GM19240 (cell line): Measurements from ENCODE around the gene SURF6.
"Not testable (repeated sequence)": the region's sequence is repeated elsewhere in the genome, so short reads cannot be mapped to it uniquely, and the experiment has no call there.

Experiments used
- DNase-seq: peaks from one replicate; pipeline ENCODE4 v3.0.0; 2011; ENCODE audit warnings: low spot score; ENCODE audit not compliant: insufficient read length

Gene SURF6

DNA sequence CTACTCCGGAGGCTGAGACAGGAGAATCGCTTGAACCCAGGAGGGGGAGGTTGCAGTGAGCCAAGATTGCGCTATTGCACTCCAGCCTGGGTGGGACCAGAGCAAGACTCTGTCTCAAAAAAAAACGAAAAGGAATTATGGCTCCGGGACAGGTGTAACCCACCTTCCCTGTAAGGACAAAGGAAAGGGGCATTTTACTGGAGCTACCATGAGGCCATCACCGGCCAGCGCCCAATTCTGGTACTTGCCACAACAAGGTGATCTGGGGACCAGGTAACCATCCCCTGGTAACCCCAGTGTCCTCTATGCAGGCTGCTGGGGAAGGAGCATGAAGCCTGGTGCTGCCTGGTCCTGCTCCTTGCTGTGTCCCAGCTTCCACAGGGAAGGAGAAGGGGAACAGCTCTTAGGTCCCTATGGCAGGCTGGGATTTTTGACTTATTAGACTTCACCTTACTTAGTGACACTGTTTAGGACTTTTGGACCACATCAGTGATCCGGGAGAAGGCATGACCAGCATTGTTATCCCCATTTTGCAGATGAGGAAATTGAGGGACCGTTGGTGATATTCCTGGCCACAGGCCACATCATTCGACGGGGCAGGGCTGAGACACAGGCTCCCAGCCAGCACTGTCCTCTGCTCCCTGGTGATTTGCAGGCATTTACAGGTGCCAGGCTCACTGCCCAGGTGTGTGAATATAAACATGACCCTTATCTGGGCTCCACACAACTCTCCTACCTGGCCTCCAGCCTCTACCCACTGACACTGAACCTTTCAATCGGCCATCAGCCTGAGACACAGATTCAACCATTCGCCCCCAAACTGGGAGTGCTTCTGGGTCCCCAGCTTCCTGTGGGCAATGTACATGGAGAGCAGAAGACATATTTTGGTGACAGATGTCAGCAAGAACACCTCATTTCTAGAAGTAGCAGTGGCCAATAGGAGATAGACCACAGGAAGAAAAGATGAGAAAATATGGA, 34.4 kb downstream of the SURF6 start:
- no peak for DNase-seq

DNA sequence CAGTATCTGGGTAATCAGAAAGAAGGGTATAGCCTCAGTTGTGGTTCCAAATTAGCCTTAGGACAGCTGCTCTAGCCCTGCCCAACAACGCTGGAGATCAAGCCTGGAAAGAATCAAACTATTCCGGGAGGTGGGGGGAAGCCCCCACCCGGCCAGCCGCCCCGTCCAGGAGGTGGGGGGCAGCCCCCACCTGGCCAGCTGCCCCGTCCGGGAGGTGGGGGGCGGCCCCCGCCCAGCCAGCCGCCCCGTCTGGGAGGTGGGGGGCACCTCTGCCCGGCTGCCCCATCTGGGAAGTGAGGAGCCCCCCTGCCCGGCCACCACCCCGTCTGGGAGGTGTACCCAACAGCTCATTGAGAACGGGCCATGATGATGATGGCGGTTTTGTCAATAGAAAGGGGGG, 36.0 kb downstream of the SURF6 start:
- not testable (repeated sequence) for DNase-seq

- DNase-seq, result no peak
These were observed 41.7 kb downstream of the SURF6 start for GRCh38 chr9:133294257-133294656.

DNA sequence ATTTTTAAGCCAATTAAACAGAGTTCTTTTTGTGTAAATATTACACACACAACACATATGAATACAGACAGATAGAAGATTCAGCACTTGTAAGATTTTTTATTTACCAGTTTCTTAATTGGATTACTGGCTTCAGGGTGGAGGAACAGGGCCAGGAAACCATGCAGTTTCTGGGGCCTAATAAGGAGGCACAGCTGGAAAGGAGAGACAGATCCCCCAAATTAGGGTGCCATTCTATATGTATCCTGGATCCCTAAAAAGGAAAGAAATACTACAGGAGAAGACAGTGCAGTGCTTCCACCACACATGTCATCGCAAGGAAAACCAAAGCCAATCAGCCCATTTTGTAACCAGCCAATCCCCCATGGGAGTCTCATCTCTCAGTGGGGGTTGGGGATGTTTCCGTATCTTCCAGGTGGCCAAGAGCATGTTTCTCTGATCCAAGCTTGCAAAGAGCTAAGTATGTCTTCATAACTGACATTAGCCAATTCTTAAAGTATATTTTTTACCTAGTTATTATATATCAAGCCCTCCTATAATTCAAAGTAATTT, 45.2 kb downstream of the SURF6 start:
- no peak for DNase-seq

GRCh38 chr9:133286523-133286922, 49.5 kb downstream of the SURF6 start:
- no peak for DNase-seq

DNA sequence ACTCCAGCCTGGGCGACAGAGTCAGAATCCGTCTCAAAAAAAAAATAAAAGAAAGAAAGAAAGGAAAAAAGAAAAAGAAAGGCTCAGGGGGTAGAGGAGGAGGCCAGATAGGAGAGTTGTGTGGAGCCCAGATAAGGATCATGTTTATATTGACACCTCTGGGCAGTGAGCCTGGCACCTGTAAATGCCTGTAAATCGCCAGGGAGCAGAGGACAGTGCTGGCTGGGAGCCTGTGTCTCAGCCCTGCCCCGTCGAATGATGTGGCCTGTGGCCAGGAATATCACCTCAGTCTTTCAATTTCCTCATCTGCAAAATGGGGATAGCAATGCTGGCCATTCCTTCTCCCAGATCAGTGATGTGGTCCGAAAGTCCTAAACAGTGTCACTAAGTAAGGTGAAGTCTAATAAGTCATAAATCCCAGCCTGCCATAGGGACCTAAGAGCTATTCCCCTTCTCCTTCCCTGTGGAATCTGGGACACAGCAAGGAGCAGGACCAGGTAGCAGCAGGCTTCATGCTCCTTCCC, 50.7 kb downstream of the SURF6 start:
- no peak for DNase-seq

DNA sequence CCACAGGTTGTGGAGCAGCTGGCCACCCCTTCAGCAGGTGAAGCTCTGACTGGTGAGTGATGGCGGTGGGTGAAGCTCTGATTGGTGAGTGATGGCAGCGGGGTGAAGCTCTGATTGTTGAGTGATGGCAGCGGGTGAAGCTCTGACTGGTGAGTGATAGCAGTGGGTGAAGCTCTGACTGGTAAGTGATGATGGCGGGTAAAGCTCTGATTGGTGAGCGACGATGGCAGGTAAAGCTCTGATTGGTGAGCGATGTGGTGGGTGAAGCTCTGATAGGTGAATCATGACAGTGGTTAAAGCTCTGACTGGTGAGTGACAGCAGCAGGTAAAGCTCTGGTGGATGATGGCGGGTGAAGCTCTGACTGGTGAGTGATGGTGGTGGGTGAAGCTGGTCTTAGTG, 51.6 kb downstream of the SURF6 start:
- DNase-seq, result no peak

- not testable (repeated sequence) for DNase-seq
These were observed 52.5 kb downstream of the SURF6 start for GRCh38 chr9:133283255-133284032.

- no peak for DNase-seq
These were observed 53.3 kb downstream of the SURF6 start for GRCh38 chr9:133282464-133283238.

DNA sequence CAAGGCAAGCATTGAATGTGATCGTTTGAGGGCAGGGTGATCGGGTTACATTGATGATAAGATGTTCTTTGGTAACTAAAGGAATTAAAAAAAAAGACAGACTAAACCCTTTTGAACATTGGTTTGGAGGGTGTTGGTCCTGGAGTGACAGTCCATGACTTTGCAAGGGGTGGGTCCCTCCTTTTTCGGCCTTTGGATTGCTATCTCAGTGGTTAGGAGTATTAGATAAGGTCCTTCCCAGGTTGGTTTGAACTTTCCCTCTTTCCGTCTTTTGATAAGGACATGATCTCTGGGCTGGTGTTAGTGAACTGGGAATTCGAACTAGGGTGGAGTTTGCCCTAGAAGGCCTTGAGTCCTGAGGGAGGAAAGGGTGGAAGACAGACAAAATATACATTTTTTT, 55.6 kb downstream of the SURF6 start:
- DNase-seq, result no peak
